Peyer's patch (tissue), 4 donors: Measurements from ENCODE around the gene RNASE12.

Experiments
- POLR2A ChIP-seq, 2 donors: fragments of 450-650 bp; IDR thresholded peaks; one replicate each; pipeline ENCODE4 v1.5.1; 2017; ENCODE audit warnings: antibody characterized with exemption in 2 of 2, mild to moderate bottlenecking in 2 of 2, moderate library complexity in 2 of 2
- TF ChIP-seq, protein P1 (sequence below), 6 experiments: fragments of 450-650 bp in 4 of 6; fragments of 200-600 bp in 2 of 6; sonication (generic) in 1 of 6; IDR thresholded peaks; one replicate each; pipeline ENCODE4 v1.5.1; 2017 to 2019; ENCODE audit warnings: antibody characterized with exemption in 6 of 6, mild to moderate bottlenecking in 3 of 6, moderate library complexity in 1 of 6

DNA sequence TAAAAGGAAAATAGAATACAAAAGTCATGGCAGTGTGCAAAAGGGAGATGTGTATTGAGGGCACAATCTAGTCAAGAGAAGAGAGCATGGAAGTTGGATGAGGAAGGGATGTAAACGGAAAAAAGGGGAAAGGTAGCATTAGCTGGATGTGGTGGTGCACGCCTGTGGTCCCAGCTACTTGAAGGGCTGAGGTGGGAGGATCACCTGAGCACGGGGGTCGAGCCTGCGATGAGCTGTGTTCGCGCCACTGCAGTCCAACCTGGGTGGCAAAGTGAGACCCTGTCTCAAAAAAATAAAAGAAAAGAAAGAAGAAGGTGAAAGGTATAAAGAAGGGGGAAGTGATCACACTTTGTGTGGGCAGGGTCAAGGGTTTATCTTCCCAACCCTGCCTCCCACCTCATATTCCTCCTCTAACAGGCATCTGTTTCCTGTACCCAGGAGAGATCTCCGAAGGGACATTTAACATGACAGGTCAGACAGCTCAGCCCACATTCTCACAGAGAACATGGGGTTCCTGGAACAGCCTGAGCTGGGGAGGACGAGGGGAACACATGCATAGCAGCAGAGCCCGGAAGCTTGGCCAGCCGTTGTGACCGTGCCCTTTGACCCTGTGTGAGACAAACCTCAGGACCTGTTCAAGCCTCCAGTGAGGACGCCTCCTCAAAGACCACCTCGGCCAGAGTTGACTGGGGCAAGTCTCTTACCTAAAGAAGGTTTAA lies 12.2 kb downstream of the RNASE12 start:
- TF ChIP-seq, protein P1, sequence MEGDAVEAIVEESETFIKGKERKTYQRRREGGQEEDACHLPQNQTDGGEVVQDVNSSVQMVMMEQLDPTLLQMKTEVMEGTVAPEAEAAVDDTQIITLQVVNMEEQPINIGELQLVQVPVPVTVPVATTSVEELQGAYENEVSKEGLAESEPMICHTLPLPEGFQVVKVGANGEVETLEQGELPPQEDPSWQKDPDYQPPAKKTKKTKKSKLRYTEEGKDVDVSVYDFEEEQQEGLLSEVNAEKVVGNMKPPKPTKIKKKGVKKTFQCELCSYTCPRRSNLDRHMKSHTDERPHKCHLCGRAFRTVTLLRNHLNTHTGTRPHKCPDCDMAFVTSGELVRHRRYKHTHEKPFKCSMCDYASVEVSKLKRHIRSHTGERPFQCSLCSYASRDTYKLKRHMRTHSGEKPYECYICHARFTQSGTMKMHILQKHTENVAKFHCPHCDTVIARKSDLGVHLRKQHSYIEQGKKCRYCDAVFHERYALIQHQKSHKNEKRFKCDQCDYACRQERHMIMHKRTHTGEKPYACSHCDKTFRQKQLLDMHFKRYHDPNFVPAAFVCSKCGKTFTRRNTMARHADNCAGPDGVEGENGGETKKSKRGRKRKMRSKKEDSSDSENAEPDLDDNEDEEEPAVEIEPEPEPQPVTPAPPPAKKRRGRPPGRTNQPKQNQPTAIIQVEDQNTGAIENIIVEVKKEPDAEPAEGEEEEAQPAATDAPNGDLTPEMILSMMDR (IDR thresholded peaks at IDR 0.05) = no peak
- TF ChIP-seq POLR2A (IDR thresholded peaks at IDR 0.05) = no peak
